HuH-7 (cell line): ENCODE data around the gene ZNF827.

ENCODE experiments used
- DNase-seq: peaks from one replicate; pipeline ENCODE4 v3.0.0; 2011; ENCODE audit warnings: low spot score

The ZNF827 gene

GRCh38 chr4:145756244-145756643 lies 182.4 kb downstream of the ZNF827 start:
- DNase-seq = no peak

DNA sequence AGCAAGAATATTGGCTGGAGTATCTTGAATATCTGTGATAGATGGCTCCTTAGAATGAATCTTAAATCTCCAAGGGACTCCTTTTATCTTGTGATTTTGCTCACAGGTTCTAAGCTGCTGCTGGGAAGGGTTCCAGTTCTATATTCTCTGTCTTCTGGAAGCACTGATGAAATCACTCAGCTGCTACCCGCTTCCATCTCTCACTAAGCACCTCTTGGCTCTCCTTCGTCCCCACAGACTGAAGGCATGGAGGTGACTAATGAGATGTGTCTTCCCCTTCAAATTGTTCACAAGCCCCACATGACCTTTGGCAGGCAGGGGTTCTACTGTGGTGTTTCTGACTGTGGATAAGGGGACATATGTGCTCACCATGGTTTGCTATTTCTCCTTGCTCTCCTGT lies 182.8 kb downstream of the ZNF827 start:
- DNase-seq = no peak

GRCh38 chr4:145743641-145744040 lies 195.0 kb downstream of the ZNF827 start:
- no peak for DNase-seq

GRCh38 chr4:145740806-145741205 lies 197.8 kb downstream of the ZNF827 start:
- DNase-seq = no peak

- peak; percentile 28 for DNase-seq
Observed at GRCh38 chr4:145739845-145740244, 198.8 kb downstream of the ZNF827 start.

DNA sequence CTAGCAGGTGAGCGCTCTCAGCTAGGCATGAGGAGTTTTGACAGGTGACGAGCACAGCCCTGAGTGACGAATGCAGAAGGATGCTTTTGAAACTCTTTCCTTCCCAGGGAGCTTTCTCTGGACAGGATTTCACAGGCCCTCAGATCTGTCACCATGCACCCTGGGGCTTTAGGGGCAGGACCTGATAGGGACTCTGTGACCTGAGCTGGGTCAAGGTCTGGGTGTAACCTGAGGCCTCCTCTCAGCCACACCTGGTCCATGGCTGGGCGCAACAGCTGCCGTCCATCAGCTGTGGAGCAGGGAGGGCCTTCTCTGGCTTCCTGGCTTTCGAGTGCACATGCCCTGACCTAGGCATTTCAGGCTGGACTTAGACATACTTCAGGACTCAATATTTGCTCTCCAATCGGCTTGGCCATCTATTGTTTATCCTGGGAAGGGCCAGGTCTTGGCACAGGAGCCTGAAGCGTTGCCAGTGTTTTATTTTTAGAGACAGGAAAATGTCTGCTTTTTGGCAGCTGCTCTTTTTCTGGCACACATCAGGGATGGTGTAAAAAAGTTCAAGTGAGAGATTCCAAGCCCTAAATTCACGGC lies 202.3 kb downstream of the ZNF827 start:
- no peak for DNase-seq

DNA sequence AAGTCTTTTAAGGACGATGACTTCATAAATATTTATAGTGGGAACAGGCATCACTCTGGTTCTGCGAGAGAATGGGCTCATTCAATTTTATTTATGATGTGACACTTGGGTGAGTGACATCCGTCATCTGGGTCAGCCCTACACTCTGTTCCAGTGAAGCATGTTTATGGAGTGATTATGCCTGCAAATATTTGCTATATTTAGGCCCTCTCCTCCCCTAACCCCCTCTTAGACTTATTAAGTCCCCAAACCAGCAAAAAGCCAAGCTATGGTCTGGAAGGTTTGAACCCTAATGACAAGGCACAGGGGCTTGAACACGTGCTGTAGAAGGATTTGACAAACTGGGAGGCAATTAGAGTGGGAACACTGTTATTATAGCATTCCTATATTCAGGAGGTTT lies 202.8 kb downstream of the ZNF827 start:
- no peak for DNase-seq

DNA sequence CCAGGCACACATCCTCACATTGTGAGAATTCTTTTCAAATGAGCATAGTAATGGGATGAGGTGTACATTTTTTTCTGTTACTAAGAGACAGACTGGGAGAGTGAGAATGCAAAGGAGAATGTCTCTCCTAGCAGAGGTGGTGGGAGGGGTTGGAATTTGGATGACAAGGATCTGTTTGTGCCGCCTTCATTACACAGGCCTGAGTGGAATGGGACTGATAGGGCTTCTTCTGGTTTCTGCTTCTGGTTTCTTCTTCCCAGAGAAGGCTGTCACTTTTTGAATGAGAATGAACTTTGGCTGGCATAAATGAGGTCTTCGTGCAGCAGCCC lies 203.3 kb downstream of the ZNF827 start:
- DNase-seq = no peak

- DNase-seq = no peak
Observed at GRCh38 chr4:145734576-145735346, 203.9 kb downstream of the ZNF827 start.

DNA sequence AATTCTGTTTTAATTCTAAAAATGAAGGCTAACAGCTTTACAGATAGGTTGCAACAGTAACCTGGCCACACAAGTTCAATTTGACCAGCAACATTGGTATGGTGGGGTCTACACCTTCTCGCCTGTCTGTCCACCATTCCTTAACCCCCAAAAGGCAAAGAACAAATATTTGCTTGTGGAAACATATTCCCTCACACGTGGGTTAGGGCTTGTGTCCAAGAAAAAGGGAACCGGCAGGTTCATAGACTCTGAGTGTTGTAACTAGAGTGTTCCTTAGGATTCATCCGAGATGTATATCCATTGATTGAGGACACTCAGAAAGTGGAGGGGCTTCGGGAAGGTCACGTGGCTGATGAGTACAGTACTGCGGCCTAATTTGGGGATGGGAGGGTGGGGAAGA lies 204.6 kb downstream of the ZNF827 start:
- DNase-seq = no peak

DNA sequence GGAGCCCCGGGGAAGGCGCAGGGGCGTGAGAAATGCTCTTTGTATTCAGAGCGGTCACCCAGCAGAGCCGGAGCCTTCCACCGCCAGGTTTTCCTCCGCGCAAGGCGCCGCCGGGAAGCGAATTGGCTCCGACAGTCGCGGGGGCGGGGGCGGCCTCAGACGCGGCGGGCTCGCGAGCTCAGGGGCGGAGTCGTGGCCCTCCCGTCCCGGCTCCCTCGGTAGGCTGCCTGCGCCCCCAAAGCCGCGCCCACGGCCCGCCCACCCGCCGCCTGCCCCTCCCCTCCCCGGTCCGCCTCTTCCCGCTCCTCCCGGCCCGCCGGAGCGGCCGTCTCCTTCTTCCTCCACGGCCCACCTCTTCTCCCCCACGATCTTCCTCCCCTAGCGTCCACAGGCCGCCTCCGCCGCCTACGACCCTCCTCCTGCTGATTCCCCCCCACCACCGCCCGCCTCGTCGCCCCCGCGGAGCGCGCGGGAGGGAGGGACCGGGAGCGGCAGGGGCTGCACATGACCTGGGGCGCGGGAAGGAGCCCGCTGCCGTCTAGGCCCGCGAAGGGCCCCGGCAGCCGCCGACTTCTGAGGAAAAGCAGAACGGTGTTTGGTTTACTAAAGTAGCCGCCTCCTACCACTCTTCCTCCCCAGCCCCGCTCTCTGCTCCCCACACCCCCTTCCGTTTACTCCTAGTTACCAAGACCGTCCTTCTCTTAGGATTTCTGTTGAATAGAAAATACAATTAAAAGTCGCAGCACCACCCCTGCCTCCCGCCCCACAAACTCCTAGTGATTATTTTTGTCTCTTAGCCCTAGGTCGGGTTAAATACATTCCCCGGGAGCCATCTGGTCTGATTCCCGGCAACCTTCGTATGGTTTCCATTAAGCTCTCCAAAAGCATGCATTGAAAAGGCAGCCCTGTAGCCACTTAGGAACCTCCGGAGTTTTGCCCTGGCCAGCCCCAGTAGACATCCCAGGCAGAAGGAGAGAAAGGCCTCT lies 205.4 kb downstream of the ZNF827 start:
- peak; percentile 85 for DNase-seq

- peak; percentile 40 for DNase-seq
Observed at GRCh38 chr4:145732001-145732815, 206.4 kb downstream of the ZNF827 start.

DNA sequence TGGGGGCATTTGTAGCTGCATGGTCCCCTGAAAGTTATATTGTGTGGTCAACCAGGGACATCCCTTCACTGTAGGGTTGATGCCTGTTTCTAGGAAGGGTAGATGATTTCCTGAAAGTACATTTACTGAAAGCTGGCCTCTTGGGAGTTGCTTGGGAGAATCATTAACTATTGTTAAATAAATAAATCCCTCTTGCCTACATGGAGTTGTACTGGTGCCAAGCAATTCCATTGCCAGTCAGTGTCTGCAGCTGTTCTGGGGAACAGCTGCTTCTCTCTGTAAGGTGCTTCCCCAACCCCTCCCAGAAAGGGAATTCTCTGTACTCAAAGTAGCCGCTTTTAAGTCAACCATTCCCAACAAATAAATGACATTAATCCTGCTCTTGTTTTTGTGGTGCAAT lies 207.6 kb downstream of the ZNF827 start:
- DNase-seq = peak; percentile 73

DNA sequence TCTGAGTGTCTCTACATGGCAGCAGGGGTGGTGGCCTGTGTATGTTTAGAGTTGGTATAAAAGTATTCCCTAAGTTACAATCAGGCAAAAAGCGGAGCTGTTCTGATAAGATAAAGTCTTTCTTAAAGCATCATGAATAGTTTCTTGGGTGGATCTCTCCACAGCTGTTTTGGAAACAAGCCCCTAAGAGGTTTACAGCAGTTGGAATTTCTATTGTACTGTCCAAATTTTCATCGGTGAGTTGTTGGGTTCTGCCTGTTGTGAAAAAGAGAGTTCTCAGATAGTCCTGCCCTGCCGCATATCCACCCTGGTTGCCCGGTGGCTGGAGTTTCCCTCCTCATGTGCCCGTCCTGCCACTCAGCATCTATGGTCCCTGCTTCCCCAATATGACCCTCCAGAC lies 208.6 kb downstream of the ZNF827 start:
- no peak for DNase-seq

DNA sequence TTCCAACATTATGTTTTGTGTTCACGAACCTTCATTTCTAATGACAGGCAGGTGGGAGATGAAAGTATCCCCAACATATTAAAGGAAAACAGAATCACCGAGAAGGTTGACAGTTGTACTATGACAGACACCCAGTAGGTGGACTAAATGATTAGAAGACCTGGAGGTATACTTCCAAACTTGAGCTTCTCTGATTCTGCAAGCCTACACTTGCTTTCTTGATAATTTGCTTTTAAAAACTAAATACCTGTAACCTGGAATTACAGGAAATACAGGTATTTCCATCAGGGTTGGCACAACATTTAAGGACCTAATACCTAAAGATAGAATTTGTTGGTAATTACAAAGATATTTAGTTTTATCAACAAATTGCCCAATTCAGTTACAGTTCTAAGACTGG lies 215.3 kb downstream of the ZNF827 start:
- no peak for DNase-seq

- DNase-seq = no peak
Observed at GRCh38 chr4:145722561-145722960, 216.1 kb downstream of the ZNF827 start.

- DNase-seq = no peak
Observed at GRCh38 chr4:145720656-145721055, 218.0 kb downstream of the ZNF827 start.

- DNase-seq = no peak
Observed at GRCh38 chr4:145719752-145720624, 218.6 kb downstream of the ZNF827 start.

GRCh38 chr4:145716661-145717200 lies 221.9 kb downstream of the ZNF827 start:
- no peak for DNase-seq

GRCh38 chr4:145716200-145716599 lies 222.4 kb downstream of the ZNF827 start:
- no peak for DNase-seq

- DNase-seq = no peak
Observed at GRCh38 chr4:145709843-145710242, 228.8 kb downstream of the ZNF827 start.
